ENCODE results near the gene CCIN.
"Not testable (repeated sequence)": the region's sequence is repeated elsewhere in the genome, so short reads cannot be mapped to it uniquely, and the experiment has no call there.

The CCIN gene

DNA sequence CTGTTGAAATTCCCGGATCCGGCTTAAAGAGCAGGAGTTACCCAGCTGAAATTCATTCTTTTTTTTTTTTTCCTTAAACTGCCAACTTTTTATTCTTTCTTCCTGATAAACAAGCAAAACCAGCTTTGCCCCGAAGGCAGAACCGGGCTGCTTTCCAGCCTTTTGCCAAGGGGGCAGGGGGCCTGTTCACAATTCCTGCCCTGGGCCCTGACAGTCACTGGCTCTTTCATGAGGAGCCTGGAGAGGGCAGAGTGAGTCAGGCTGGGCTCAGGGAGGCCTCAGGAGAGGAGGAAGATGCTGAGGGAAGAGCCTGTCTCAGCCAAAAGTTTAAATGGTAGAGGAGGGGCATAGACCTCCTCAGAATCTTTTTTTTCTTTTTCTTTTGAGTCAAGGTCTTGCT is 27.9 kb upstream of the CCIN start:
- no peak for DNase-seq

DNA sequence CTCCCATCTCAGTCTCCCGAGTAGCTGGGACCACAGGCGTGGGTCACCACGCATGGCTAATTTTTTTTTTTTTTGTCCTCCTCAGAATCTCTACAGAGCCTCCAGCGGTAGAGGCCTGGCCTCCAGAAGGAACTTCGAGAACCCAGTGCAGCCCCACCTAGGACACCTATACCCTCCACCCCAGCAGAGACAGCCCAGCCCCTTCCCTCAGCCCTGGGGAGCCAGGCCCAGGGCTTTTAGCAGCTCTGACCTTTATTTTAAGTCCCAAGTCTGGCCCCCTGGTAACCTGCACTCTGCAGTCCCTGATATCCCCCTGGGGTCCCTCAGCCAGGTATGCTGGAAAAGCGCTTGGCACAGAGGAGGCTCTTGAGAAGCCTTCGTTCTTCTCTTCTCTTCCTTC is 27.4 kb upstream of the CCIN start:
- DNase-seq, result no peak

DNA sequence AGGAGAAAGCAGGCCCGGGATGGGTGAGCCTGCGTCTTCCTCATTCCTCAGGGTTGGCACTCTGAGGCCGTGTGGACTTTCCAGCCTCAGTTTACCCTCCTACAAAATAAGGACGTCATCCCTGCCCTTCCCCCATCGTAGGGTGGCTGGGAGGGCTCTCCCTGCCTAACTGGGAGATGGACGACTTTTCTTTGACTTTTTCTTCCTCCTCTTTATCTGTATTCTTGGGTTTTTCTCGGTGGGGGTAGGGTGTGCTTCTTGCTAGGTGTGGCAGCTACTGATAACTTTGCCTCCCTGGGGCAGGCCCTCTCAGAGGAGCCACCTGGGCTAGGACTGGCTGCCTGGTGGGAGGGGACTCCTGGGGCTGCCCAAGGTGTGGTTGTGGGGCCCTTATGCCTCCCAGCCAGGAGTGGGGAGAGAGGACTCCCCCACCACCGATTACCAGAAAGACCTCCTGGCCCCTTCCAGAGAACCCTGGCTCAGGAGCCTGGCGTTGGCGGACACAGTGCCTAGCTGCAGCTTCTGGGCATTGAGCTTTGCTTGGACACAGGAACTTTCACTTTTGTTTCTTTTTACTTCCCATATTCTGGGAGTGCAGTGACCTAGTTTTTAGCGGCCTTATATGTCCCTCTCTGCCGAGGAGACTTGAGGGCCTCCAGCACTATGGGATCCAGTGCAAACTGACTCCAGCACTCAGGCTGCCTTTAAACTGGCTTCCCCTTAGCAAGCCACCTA is 26.5 kb upstream of the CCIN start:
- DNase-seq, result no peak

DNA sequence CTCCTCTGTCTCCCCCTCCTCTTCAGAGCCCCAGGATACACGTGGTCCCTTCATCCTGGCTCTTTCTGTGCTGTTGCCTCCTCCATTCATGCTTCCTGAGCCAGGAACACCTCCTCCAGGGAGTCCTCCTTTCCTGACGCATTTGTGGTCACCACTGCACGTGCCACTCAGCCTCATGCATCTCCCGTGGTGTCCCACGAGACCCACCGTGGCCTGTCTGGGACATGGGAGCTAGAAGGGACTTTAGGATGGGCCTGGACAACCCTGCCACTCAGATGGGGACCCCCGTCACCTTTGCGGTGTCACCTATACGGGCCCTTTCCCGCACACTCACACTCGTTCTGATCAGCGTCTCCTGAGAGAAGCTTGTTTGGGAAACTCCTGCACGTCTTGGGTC is 25.9 kb upstream of the CCIN start:
- DNase-seq, result no peak

DNA sequence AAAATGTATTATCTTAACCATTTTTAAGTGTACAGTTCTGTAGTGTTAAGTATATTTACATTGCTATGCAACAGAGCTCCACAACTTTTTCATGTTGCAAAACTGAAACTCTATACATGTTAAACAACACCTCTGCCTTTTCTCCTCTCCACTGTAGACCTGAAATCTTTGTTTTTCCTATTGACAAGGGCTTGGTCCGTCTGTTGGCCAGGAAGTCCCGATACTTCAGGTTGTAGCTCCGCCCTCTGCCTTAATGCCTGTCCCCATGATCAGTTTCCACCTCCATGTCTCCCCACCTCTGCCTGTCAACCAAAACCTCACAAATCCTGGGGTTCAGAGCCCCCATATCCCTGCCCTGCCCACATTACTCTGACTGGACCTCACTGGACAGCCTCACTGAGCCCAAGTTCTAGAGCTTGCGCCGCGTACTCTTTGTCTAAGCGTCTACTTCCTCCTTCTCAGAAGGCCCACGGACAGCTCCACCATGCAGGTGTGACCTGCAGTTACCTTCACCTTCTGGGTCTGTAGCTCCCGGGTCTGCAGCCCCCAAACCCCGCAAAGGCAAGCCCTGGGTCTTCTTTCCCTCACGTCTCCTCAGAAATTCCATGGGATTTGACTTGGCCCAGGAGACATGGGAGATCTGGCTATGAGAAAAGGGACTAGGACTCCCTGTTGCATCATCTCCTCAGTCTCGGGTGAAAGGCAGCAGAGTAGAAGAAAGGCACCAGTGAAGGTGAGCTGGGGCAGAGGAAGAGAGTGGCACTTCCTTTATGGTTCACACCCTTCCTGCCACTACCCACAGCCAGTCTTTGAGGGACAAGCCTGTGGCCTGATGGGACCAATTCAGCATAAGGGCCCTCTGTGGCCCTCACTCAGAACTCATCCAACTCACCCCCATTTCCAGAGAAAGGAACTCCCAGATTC is 24.6 kb upstream of the CCIN start:
- DNase-seq, result no peak

GRCh38 chr9:36145970-36146369 is 23.2 kb upstream of the CCIN start:
- DNase-seq, result no peak

DNA sequence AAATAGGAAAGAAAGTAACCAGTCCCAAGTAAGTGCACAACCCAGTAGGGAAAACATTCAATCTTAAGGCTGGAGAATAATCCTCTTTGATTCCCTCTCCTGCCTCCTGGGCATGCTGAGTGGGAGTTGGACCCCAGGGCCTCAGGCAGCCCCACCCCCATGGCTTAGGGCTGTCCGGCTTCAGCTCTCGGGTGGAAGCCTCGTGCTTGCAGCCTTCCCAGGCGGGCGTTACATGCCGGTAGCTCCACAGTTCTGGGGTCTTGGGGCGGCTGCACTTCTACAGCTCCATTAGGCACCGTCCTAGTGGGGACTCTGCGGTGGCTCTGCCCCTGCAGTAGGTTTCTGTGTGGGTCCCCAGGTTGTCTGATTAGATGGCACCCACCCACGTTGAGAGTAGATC is 22.5 kb upstream of the CCIN start:
- no peak for DNase-seq

DNA sequence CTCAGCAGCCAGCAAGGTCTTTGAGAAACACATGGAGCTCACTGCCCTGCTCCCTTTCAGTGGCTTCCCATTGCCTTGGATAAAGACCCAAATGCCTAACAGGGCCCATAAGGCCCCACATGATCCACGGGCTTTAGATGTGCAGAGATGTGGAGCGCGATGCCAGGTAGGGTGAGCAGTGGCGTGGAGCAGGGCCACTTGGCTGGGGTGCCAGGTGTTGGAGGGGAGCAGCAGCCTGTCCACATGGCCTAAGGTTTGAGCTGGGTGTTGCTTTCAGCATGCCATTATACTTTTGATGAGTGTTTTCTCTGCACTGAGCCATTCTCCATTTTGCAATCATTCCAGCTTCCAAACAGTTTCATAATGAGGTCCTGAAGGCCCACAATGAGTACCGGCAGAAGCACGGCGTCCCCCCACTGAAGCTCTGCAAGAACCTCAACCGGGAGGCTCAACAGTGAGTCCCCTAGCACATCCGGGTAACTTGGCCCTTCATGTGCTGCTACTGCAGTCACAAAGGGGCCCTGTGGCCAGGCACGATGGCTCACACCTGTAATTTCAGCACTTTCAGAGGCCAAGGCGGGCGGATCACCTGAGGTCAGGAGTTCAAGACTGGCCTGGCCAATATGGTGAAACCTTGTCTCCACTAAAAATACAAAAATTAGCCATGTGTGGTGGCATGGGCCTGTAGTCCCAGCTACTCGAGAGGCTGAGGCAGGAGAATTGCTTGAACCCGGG is 21.6 kb upstream of the CCIN start:
- DNase-seq, result no peak

DNA sequence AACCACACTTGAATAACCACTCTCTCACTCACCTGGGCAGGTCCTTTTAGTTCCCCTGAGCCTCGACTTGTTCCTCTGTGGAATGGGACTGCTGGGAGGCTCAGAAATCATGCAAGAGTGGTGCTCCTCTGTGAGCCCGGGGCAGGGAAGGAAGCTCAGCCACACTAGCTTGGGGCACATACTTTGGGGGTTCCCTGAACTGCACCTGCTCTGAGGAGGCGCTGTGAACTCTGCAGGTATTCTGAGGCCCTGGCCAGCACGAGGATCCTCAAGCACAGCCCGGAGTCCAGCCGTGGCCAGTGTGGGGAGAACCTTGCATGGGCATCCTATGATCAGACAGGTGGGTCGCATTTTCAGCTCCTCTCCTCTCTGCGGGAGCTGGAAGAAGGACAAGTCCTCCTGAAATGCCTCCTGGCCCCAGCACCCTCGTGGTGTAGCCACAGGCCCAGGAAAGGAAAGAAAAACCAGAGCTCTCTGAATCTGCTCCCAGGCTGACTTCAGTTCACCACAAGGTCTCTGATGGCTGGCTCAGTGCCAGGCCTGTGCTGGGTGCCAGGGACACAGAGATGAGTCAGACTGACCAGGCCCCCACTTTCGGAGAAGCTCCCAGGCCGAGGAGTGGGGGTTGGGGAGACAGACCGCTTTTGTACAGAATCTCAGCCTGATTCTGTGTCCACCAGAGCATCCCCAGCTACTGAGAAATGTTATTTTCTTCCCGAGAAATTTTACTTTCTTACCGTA is 20.7 kb upstream of the CCIN start:
- no peak for DNase-seq

- no peak for DNase-seq
These were observed 20.0 kb upstream of the CCIN start for GRCh38 chr9:36149197-36149596.

DNA sequence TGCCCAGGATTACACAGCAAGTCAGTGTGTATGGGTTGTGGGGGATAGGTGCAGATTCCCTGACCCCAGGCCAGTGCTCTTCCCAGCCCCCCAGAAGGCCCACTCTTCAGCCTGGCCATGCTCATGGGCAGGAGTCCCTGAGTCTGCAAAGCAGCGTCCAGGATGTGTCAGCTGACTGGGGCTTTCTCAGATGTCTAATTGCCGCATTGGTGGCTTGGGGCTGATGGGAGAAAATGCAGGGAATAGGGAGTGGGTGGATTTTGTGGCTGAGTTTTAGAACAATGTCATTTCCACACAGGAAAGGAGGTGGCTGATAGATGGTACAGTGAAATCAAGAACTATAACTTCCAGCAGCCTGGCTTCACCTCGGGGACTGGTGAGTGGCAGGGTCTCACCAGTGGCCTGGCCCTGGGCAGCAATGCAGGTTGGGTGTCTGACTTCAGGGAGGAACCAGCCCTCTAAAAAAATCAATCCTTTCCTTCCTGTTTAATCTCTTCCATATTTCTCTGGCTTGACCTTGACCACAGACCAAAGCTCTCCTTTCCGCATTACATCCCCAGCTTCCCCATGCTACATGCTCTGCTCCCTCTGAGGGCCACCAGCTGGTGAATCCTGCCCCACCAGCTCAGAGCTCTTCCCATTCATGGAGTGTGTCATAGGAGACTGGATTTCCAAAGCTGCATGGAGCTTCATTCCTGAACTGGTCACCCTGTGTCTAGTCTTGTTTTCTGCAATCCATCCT is 18.4 kb upstream of the CCIN start:
- no peak for DNase-seq

DNA sequence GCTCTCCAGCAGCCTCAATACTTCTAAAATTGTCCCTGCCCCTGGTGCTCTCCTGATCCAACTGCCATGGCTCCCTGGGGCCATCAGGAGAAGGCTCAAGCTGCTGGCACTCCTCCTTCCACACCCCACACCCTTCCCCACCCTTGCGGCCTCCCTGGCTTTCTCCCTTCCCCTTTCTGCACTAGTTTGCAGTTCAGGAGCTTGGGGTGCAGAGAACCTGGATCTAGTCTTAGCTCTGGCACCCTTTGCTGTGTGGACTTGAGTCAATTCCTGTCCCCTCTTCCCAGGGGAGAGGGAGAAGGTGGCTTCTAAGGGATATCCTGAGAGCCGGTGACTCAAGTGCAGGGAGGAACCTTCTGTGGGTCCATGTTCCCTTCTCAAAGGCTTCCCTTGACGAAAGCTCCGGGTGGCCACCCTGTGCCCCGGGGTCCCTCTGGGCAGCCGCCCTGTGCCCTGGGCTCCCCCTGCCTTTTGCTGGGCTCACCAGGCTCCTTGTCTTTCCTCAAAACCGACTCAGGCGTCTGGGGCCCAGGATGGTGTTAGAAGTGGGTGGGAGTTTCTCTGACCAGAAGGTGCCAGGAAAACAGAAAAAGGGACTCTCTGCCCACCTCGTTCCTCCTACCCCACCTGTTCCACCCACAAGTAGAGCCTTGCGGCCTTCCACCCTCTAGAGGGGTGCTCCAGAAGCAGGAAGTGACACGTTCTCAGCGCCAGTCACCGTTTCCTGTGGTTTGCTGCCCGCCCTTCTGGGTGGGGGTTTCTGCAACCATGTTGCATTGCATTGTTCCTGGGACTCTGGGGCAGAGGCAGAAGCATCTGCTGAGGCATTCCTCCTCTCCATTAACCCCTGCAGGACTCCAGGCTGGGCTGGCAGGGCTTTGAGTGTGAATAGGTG is 17.6 kb upstream of the CCIN start:
- no peak for DNase-seq

- no peak for DNase-seq
These were observed 16.3 kb upstream of the CCIN start for GRCh38 chr9:36152741-36153438.

DNA sequence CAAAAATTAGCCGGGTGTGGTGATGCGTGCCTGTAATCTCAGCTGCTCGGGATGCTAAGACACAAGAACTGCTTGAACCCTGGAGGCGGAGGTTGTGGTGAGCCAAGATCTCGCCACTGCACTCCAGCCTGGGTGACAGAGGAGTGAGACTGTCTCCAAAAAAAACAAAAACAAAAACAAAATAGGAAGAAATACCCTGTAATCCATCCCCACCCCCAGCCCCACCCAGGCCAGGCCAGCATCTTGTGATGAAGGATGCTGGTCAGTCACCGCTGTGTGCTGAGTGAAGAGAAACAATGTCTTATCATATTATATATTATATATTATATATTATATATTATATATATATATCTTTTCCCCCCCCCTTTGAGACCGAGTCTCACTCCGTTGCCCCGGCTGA is 15.4 kb upstream of the CCIN start:
- DNase-seq, result no peak

DNA sequence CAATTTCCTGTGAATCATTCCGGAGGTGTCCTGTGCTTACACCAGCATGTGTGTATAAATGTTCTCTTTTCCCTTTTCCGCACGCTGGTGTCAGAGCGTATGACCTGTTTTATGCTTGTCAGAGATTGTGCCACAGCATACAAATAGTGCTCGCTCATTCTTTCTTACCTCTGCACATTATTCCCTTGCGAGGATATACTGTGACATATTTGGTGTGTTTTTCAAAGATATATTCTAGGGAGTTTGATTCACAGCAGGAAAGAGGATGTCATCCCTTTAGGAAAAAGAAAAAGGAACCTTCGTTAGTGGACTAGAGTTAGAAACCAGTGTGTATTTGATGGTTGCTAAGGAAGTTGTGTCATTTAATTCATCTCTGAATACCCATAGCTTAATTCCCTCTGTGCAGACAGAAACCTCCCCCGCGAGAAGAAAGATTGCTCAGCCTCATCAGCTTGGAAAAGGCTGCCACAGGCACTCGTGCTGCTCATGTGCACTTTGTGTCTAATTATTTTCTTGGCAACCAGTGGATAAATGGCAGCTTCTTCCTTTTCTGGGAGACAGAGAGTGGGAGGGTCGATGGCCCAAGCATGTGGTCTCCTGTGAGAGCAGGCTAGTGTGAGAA is 14.7 kb upstream of the CCIN start:
- peak; percentile 44 for DNase-seq

- no peak for DNase-seq
These were observed 13.1 kb upstream of the CCIN start for GRCh38 chr9:36156116-36156515.

DNA sequence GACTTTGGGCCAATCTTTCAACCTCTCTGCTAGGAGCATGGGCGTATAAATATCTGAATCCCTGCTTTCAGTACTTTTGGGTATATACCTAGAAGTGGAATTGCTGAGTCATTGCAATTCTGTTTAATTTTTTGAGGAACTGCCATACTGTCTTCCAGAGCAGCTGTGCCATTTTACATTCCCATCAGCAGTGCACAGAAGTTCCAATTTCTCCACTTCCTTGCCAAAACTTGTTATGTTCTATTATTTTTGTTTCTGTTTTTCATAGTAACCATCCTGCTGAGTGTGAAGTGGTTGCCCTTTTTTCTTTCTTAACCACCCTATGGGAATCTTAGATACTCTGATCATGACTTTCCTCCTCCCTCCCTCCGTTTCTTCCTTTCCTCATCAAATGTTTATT is 11.1 kb upstream of the CCIN start:
- DNase-seq, result no peak

DNA sequence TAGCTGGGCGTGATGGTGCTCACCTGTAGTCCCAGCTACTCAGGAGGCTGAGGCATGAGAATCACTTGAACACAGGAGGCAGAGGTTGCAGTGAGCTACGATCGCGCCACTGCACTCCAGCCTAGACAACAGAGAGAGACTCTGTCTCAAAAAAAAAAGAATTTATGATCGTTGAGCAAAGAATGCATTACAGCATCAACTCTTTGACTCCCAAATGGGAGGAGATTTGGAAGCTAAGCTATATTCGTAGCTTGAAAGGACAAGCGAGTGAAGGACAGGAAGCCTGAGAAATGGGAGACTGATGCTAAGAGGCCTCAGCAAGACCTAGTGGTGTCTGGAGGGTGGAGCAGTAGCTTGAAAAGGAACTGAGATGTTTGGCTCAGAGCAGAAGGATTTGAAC is 10.3 kb upstream of the CCIN start:
- no peak for DNase-seq

GRCh38 chr9:36159509-36159908 is 9.7 kb upstream of the CCIN start:
- not testable (repeated sequence) for DNase-seq

DNA sequence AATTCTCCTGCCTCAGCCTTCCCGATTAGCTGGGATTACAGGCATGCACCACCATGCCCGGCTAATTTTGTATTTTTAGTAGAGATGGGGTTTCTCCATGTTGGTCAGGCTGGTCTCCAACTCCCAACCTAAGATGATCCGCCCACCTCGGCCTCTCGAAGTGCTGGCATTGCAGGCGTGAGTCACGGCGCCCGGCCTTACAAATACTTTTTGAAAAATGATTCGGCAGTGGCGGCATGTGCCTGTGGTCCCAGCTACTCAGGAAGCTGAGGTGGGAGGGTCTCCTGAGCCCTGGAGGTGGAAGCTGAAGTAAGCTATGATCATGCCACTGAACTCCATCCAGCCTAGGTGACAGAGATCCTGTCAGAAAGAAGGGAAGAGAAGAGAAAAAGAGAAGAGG is 9.1 kb upstream of the CCIN start:
- DNase-seq, result not testable (repeated sequence)
